Measurements from ENCODE around the gene CBR3. TPM values are rescaled to one million over a fixed set of nuclear protein-coding genes. Genes with fewer than 3 reads are reported as not detected.
A peak's percentile ranks its signal among the peaks of the same experiment; 100 is the strongest.

CBR3 gene
- total RNA-seq, 1 experiment from 2014 or later, result 20.1 TPM

DNA sequence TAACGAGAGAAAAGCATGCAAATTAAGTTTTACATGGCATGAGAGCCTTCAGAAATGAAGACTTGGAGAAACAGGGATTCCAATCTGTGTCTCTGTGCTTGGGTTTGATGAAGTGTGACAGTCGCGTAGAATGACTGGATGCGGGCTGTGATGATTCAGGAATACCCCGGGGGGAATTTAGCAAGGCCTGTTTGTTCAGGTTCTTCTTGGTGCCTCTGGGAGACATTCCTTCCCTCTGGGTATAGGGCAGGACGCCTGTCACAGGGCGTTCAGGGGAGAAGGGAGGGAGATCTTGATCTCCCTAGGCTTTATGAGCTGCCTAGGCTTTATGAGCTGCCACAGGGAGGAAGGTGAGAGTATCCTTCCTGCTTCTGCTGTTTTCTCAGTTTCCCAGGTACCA is 58.3 kb downstream of the CBR3 start:
- Histone ChIP-seq H4K20me1 (ENCODE audit: insufficient read depth) (no peaks in the 10 kb centered on the region), H3F3A (ENCODE audit: insufficient read depth, low read depth) (peaks cover 18% of the 10 kb centered on the region; the same call in 1 of the 2 replicates), H3K9me3 (ENCODE audit: insufficient read depth, low read depth) (no peaks in the 10 kb centered on the region), H3K4me2 (peak overlapping the region; percentile 56), H3K27ac (peak overlapping the region; percentile 22; the same call in 1 of the 2 replicates), H3K9me2 (ENCODE audit: insufficient read depth) (no peaks in the 10 kb centered on the region), H3K4me1 (replicated peaks; ENCODE audit: insufficient read depth) (peaks cover 42% of the 10 kb centered on the region), H2AFZ (no peak overlapping the region), H3K36me3 (ENCODE audit: low read depth) (no peaks in the 10 kb centered on the region), H3K27me3 (ENCODE audit: insufficient read depth, low read depth) (no peaks in the 10 kb centered on the region), H3K4me3 (no peak overlapping the region), H3K79me2 (ENCODE audit: low read depth) (no peaks in the 10 kb centered on the region)
- ChIA-PET CTCF (interaction anchor here (0.6 to 1.5 kb wide), 2 partner anchors 10 to 11 kb away, joined by 3 to 4 read pairs; no protein-coding TSS in a partner anchor), POLR2A (ENCODE audit: unreplicated experiment) (interaction anchor here (0.6 to 0.7 kb wide), 2 partner anchors 28 to 127 kb away, joined by 6 to 8 read pairs; partner anchors contain the start of gene MORC3)
- no peak for TF ChIP-seq EZH2 (IDR thresholded peaks at IDR 0.05; ENCODE audit: low read depth)
- TF ChIP-seq, protein P1, sequence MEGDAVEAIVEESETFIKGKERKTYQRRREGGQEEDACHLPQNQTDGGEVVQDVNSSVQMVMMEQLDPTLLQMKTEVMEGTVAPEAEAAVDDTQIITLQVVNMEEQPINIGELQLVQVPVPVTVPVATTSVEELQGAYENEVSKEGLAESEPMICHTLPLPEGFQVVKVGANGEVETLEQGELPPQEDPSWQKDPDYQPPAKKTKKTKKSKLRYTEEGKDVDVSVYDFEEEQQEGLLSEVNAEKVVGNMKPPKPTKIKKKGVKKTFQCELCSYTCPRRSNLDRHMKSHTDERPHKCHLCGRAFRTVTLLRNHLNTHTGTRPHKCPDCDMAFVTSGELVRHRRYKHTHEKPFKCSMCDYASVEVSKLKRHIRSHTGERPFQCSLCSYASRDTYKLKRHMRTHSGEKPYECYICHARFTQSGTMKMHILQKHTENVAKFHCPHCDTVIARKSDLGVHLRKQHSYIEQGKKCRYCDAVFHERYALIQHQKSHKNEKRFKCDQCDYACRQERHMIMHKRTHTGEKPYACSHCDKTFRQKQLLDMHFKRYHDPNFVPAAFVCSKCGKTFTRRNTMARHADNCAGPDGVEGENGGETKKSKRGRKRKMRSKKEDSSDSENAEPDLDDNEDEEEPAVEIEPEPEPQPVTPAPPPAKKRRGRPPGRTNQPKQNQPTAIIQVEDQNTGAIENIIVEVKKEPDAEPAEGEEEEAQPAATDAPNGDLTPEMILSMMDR (conservative IDR thresholded peaks at IDR 0.05), result no peak
- peak; percentile 59 to 90 for DNase-seq
- BruUV-seq (replicated peaks), result no TSS peak
- intact Hi-C loops (cut with micrococcal nuclease; ENCODE audit: unreplicated experiment), result no loop called here

DNA sequence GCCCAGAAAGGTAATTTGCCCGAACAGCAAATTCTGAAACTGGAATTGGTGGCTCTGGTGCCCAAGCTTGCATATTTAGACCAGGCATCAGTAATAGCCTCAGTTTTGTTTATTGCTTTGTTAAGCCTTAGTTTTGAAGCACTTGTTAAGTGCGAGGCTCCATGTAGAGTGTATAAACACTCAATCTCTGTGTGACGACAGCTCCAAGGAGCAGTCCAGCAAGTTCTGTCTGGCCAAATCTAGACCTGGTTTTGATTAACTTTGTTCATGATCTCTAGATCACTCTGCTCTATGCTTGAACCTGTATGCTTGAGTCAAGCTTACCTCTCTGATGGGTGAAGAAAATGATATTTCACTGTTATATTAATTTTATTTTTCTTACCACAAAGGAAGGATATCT is 59.1 kb downstream of the CBR3 start:
- Histone ChIP-seq H3K4me1 (replicated peaks; ENCODE audit: insufficient read depth) (peaks cover 34% of the 10 kb centered on the region), H3K4me3 (no peak overlapping the region), H3K9me2 (ENCODE audit: insufficient read depth) (no peaks in the 10 kb centered on the region), H3K9me3 (ENCODE audit: insufficient read depth, low read depth) (no peaks in the 10 kb centered on the region), H3K27ac (0 out of 2 replicates have a peak overlapping the region, but pooled peaks have one; percentile 22), H3K36me3 (ENCODE audit: low read depth) (no peaks in the 10 kb centered on the region), H3K4me2 (peak overlapping the region; percentile 56; the same call in 1 of the 2 replicates), H2AFZ (no peak overlapping the region), H3K79me2 (ENCODE audit: low read depth) (no peaks in the 10 kb centered on the region), H4K20me1 (ENCODE audit: insufficient read depth) (no peaks in the 10 kb centered on the region), H3F3A (ENCODE audit: insufficient read depth, low read depth) (peaks cover 10% of the 10 kb centered on the region; the same call in 1 of the 2 replicates), H3K27me3 (ENCODE audit: insufficient read depth, low read depth) (no peaks in the 10 kb centered on the region)
- TF ChIP-seq, protein P1 (conservative IDR thresholded peaks at IDR 0.05), result no peak
- no peak for TF ChIP-seq EZH2 (IDR thresholded peaks at IDR 0.05; ENCODE audit: low read depth)
- DNase-seq, result no peak
- intact Hi-C loops (cut with micrococcal nuclease; ENCODE audit: unreplicated experiment), result no loop called here
- CTCF ChIA-PET, result no interaction called here
- BruUV-seq (replicated peaks), result no TSS peak
- POLR2A ChIA-PET (ENCODE audit: unreplicated experiment), result no interaction called here

DNA sequence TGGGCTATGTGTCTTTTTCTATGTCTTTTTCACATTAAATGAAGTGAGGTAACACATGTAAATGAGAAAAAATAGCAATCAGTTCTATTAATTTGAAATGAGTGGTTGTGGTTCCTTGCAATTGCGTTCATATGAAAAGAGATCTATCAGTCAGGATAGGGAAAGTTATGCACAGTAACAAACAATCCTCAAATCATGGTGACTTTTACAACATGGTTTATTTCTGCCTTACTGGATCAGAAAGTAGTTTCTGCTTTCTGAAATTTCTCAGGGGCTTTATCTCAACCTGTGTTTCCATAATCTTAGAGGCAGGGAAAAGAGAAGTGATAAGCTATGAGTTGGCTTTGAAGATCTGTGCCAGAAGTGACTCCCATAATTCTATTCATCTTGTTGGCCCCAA is 60.7 kb downstream of the CBR3 start:
- Histone ChIP-seq H3K4me3 (no peak overlapping the region), H4K20me1 (ENCODE audit: insufficient read depth) (no peaks in the 10 kb centered on the region), H3K9me3 (ENCODE audit: insufficient read depth, low read depth) (no peaks in the 10 kb centered on the region), H3K4me2 (no peak overlapping the region), H3K79me2 (ENCODE audit: low read depth) (no peaks in the 10 kb centered on the region), H3K36me3 (ENCODE audit: low read depth) (no peaks in the 10 kb centered on the region), H3F3A (ENCODE audit: insufficient read depth, low read depth) (0 out of 2 replicates have a peak, but pooled peaks cover 2% of the 10 kb centered on the region), H3K9me2 (ENCODE audit: insufficient read depth) (no peaks in the 10 kb centered on the region), H3K27me3 (ENCODE audit: insufficient read depth, low read depth) (no peaks in the 10 kb centered on the region), H2AFZ (no peak overlapping the region), H3K27ac (no peak overlapping the region), H3K4me1 (replicated peaks; ENCODE audit: insufficient read depth) (peaks cover 24% of the 10 kb centered on the region)
- intact Hi-C loops (cut with micrococcal nuclease; ENCODE audit: unreplicated experiment), result no loop called here
- POLR2A ChIA-PET (ENCODE audit: unreplicated experiment), result no interaction called here
- TF ChIP-seq, protein P1 (conservative IDR thresholded peaks at IDR 0.05), result no peak
- TF ChIP-seq EZH2 (IDR thresholded peaks at IDR 0.05; ENCODE audit: low read depth), result no peak
- DNase-seq, result no peak
- BruUV-seq (replicated peaks), result no TSS peak
- CTCF ChIA-PET, result interaction anchor here (0.5 kb wide), 1 partner anchor 38 kb away, joined by 5 read pairs; no protein-coding TSS in a partner anchor

Other genes with a start within 250 kb of the CBR3 start
- gene SETD4, start 74.6 kb upstream of the CBR3 start, total RNA-seq (2021), result 24.2 and 27.3 TPM in 2 replicates
- 80.2 and 89.7 TPM in 2 replicates for gene CBR1, start 65.1 kb upstream of the CBR3 start, total RNA-seq (2021)
- 14.7 and 15.1 TPM in 2 replicates for gene DOP1B, start 21.7 kb downstream of the CBR3 start, total RNA-seq (2021)
- 15.9 and 17.5 TPM in 2 replicates for gene MORC3, start 185.1 kb downstream of the CBR3 start, total RNA-seq (2021)

Measured in PC-9 (cell line).